HT1080 (cell line): ENCODE results near the gene IQCH. TPM values are rescaled to one million over a fixed set of nuclear protein-coding genes. Genes with fewer than 3 reads are reported as not detected.

Experiments used
- DNase-seq: peaks from one replicate; pipeline ENCODE4 v3.0.0-alpha.2; 2015; ENCODE audit warnings: low read depth
- total RNA-seq: library from RNA; depleted of rRNA; stranded (reverse); fragments of >200 nt; shearing (Covaris generic); gene quantifications from 2 replicates; pipeline ENCODE4 v1.2.3, GENCODE V29; 2014

The IQCH gene
- total RNA-seq, 1 experiment from 2014 or later: 5.0 TPM

DNA sequence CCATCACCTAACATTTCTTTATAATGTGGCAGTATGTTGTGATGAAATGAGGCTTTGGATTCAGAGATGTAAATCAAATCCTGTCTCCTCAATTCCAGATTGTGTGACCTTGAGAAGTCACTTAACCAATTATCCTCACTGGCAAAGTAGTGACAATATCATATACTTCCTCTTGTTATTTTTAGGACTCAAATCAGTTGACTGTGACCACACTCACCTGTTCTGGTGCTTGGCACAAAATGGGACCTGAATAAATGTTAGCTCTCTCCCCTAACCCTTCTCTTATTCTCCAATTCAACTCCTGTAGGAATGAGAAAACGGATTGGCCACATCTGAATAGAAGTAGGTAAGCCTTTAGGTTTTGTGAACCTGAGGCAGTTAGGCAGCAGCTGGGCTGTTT is 42.1 kb downstream of the IQCH start:
- DNase-seq: no peak

DNA sequence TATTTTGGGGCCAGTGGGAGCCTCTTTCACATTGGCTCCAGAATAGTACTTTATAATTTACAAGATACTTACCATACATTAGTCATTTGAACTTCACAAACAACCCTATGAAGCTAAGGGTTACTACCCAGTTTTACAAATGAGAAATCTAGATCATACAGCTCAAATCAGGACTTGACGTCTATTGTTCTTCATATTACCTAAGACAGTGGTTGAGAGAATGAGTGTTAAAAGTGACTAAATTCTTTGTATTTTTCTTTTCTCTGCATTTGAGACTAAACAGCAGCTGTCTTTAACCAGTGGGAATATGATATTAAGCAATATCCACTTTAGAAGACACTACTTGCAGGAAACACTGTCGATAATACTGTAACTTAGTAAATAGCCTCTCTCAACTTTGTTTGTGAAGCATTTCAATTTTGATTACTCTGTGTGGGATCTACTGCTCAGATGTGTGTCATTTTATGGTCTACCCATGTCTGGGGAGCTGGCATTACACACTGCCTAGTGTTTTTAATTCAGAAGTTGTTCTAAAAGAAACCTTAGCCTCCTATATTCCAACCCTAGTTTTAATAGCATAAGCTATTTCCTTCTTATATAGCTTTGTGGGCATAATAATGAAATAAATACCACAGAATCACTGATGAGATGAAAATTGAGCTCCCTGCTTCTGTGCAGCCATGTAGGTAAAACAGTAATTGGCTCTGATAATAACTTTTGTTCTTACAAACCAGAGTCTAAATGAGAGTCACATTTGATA is 45.9 kb downstream of the IQCH start:
- DNase-seq: no peak

DNA sequence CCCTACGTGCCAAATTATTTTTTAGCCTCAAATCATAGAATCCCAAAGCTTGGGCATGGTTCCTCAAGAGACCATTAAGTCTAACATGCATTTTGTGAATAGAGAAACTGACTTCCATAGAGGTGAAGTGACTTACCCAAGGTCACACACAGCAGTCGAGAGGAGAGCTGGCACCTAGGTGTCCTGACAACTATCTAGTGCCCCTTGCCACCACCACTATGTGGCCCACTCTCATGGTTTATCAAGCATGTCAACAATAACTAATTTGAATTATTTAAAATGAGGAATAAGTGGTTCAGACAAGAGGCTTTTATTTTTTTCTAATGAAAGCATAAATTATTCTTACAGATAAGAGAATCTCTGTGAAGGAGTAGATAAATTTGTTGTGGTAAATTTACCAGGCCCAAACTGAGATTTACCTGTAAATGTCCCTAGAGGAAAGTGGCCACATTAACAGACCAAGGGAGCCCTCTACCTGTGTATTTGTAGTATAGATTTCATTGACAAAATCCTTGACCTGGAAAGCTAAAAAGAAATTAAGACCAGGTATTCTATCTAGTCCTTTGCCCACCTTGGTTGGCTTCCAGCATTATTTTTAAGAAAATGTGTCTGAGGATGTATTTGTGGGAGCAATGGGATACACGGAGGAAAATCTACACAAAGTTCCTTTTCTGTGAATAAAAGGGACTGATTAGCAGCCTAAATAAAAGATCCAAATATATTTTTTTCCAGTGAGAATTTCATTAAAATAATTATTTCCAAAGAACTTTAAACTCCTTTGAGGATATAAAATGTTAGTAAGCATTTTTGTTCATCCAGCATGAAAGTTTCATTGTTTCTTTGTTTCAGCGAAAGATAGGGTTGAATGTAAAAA is 49.1 kb downstream of the IQCH start:
- DNase-seq: peak; percentile 20

- no peak for DNase-seq
Measured at GRCh38 chr15:67304778-67305177, 50.2 kb downstream of the IQCH start.

GRCh38 chr15:67305506-67305905 is 50.9 kb downstream of the IQCH start:
- DNase-seq: no peak

DNA sequence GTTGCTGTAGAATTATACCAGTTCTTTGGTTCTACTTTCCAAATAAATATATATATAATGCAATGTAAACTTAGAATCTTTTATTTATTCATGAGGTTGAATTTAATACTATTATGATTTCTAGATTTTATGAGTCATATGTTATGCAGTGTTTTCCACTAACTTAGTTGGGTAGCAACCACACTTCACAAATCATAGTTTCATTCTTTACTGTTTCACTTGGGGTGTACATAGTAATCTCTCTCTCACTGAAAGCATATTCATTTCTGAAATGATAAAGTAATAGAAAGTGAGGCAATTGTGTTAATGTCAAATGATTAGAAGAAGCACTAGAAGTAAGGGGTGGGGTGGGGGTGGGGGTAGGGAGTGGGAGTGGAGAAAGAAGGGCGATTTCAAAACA is 52.6 kb downstream of the IQCH start:
- no peak for DNase-seq

GRCh38 chr15:67307889-67308597 is 53.5 kb downstream of the IQCH start:
- no peak for DNase-seq

DNA sequence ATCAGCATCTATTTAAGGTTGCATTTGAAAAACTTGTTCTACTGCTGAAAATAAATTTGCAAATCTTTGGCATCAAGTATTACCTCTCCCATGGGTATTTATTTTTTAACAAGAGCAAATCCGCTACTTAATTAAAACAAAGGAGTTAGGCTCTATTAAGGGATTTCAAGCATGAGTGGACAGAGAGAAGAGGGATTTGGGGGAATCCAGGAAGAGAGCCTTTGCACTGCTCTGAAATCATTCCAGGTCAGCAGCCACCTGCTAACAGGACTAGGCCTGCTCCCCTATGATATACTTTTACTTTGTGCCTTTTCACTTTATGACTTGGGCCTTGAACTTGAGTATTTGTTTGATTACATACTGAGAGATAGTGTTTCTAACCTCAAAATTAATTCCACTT is 57.1 kb downstream of the IQCH start:
- DNase-seq: no peak

DNA sequence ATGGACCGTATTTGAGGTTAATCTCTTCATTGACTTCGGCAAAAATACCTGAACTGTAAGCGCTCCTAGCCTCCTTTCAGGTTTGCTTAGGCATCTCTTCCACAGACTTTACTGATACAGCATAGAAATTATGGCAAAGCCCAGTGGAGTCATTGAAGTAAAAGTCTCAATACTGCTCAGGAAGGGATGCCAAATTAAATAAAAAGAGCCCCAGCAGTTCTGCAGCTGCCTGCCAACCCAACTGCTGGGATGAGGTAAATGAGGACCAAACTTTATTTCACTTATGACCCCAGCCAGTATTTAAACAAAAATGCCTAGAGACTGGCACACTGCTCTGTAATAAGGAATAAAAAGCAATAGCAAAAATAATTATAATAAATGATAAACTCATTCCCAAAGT is 65.4 kb downstream of the IQCH start:
- DNase-seq: no peak

DNA sequence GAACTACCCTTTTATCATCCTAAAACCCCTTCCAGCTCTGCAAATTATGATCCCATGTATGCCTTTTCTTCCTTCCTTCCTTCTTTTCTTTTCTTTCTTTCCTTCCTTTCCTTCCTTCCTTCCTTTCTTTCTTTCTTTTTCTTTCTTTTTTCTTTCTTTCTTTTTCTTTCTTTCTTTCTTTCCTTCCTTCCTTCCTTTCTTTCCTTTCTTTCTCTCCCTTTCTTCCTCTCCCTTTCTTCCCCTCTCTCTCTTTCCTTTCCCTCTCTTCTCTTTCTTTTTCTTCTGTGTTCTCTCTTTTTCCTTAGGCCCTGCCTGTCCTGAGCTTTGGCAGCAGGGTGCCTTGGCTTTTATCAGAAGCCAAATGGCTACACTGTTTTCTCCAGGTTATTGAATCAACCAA is 66.8 kb downstream of the IQCH start:
- DNase-seq: no peak

DNA sequence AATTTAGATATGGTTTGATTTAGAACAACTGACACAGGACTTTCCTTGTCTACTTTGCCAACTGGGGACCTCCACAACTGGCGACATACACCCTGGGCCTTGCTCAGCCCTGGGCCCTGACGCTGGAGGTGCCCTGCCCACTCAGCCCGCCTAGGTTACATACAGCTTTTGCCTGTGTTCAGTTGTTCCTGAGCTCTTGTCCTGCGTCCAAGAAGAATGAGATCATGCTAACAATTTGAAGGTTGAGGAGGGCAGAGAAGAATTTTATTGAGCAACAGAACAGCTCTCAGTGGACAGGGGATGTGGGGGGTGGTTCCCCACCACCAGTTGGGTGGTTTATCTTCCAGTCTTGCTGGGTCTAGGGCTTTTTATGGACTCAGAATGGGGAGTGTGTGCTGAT is 67.9 kb downstream of the IQCH start:
- no peak for DNase-seq

DNA sequence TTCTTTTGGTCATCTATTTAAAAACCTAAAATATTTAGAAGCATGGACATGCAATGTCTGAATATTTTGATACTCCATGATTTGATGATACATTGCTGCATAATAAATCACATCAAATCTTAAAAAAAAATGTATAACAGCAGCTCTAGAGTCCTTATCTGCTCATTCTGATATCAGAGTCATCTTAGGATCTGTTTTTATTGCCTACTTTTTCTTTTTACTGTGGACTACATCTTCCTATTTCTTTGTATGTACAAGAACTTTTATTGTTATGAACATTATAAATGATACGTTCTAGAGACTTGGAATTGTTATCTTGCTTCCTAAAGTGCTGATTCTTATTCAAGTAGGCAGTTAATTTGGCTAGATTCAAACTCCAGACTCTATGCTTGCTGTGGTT is 72.7 kb downstream of the IQCH start:
- DNase-seq: no peak

DNA sequence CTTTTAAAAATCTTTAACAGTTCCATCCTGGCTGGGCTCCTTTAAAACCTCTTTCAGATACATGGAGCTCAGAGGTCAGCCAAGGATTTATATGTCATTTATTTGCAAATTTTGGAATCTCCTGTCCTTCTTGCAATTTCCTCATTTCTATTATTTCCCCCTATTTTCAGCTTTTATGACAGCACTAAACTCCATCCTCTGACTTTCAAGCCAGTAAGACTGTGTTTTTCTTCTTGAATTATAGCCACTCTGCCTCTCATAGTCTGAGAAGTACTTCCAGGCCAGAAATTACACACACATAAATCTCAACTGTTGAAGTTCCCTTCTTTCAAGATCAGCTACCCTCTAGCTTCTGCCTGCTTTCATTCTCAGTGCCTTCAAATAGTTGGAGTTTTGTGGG is 73.2 kb downstream of the IQCH start:
- DNase-seq: no peak

GRCh38 chr15:67329984-67330733 is 75.6 kb downstream of the IQCH start:
- no peak for DNase-seq

GRCh38 chr15:67331676-67332075 is 77.1 kb downstream of the IQCH start:
- DNase-seq: no peak

- DNase-seq: no peak
Measured at GRCh38 chr15:67335026-67335425, 80.4 kb downstream of the IQCH start.

DNA sequence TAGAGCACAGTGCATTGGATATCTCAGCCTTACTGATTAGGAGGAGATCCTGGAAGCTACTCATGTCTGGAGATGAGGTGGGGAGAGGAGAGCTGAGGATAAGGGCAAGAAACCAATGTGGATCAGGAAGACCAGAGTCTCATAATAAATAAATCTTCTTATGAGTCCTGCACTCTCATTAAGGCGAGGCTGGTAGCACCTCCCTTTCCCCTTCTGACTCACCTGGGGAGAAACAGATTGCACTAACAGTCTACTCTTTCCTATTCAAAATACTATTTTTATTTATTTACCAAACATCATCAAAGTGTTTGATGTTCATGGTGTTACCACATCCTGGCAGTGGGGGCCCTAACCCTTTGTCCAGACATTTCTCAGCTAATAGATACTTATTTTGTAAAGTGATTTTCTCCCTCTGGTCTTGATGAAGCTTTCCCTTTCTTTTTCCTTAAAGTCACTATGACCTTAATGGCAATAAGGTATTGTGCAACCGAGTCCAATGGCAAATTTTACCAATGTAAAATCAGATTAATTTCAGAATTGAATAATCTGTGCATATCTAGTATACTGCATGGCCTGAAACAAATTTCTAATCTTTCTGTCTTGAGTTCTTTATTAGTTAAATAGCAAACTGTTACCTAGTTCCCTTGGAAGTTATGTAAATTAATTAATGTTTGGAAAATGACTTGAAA is 81.1 kb downstream of the IQCH start:
- DNase-seq: no peak

GRCh38 chr15:67340630-67341029 is 86.0 kb downstream of the IQCH start:
- DNase-seq: no peak

DNA sequence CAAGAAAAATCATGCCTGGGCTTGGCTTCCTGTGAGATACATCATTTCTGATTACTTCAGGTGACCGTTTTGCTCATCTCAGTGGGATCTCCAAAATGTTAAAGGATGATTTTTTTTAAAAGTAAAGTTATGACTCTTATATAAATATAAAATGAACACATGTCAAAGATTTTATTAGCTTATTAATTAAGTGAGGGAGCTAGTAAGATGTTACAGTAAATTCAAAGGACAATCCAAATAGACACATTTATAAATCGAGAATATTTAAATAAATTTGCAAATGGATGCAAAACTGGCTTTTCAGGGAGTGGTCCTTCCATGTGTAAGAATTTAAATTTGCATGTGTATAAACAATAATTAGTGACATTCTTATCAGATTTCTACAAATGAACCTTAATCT is 87.0 kb downstream of the IQCH start:
- no peak for DNase-seq

DNA sequence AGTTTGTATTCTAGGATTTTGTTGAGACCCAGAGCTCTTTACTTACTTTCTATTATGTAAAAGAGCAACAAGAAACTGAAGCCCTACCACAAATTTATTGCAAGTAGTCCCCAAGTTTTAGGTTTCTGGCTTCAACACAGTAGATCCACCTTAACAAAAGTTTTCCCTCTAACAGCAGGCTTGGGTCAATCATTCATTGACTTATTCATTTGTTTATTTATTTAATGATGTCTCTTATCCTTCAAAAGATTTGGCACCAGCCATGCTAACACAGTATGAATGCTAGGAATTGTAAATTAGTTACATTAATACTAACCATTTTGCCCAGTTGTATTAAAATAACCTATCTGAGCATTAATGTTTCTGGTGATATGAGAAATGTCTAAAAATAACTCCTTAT is 88.6 kb downstream of the IQCH start:
- DNase-seq: no peak

GRCh38 chr15:67349634-67350033 is 95.0 kb downstream of the IQCH start:
- DNase-seq: no peak
